ENCODE data around the gene KATNB1. TPM values are rescaled to one million over a fixed set of nuclear protein-coding genes. Genes with fewer than 3 reads are reported as not detected.

Gene KATNB1
- total RNA-seq, 1 experiment from 2014 or later: 62.7 TPM

DNA sequence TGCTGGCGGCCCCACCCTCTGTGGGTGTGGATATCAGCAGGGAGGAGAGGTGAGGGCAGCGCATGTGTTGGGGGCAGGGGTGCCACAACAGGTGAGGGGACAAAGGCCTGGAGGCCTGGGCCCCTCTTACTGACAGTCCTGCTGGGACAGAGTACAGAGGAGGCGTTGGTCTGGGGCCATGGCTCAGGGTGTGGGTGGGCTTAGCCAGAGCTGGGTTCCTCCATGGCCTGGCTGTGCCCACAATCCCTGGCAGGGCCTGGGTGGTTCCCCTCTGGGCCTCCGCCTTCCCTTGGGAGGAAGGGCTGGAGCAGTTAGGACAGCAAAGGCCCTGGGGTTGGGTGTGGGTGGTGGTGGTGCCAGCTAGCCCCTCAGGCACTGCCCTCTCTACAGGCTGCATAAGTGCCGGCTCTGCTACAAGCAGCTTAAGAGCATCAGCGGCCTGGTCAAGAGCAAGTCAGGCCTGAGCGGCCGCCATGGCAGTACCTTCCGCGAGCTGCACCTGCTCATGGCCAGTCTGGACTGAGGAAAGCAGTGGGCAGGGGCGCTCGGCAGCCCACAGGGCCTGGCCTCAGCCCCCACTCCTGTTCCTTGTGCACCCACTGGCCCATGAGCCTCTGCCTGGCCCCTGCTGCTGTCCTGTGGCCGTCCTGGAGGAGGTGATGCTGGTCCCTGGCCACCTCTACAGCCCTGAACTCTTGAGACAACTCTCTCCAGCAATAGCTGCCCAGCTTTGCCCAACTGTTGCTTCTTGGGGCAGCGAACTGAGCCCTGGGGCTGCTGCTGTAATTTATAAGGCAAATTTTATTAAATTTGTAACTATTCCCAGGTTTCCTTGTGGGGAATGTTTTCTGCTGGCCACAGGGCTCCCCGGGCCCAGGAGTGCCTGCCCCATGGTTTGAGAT lies 21.1 kb downstream of the KATNB1 start:
- Histone ChIP-seq H3K4me3 (no peak overlapping the region), H3K36me3 (peaks cover 95% of the 10 kb centered on the region), H3K27me3 (no peaks in the 10 kb centered on the region), H3K9me3 (no peaks in the 10 kb centered on the region)
- DNase-seq: no peak

GRCh38 chr16:57757326-57757786 lies 21.8 kb downstream of the KATNB1 start:
- peak; percentile 88 for DNase-seq
- peaks cover 95% of the 10 kb centered on the region for H3K36me3 ChIP-seq
- H3K4me3 ChIP-seq: no peak overlapping the region
- H3K9me3 ChIP-seq: no peaks in the 10 kb centered on the region
- no peaks in the 10 kb centered on the region for H3K27me3 ChIP-seq

GRCh38 chr16:57757883-57758282 lies 22.3 kb downstream of the KATNB1 start:
- Histone ChIP-seq H3K36me3 (peaks cover 97% of the 10 kb centered on the region), H3K4me3 (no peak overlapping the region), H3K27me3 (no peaks in the 10 kb centered on the region), H3K9me3 (no peaks in the 10 kb centered on the region)
- no peak for DNase-seq

DNA sequence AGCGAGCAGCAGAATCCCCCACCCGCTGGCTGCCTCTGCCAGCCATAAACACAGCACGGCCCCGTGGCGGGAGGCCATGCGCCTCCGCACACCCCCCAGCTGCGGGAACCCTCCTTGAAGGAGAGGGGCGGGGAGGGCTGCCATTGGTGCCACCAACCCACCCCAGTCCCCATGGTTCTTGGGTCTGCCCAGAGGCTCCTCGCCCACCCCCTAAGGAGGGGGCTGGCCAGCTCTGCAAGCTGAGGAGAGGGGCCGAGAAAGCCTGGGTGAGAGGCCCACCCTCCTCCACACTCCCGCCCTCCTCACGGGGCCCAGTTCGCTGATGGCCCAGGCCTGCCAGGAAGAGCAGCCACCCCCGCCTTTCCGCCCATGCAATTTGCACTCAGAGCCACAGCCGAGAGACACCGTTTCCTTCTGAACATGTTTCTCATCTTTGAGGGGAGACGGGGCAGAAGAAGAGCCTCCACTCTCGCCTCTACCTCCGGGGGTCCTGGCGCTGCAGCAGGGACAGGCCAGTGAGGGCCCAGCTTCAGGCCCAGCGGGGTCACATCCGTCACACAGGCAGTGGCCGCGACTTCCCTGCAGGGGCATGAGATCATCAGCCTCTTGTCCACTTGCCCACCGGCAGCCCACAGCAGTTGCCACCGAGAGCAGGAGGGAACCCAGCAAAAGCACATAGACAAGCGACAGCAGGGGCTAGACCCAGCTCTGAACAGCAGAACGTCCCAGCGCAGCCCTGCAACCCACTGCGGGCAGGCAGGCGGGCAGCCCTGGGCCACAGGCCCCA lies 23.0 kb downstream of the KATNB1 start:
- Histone ChIP-seq H3K9me3 (no peaks in the 10 kb centered on the region), H3K4me3 (no peak overlapping the region), H3K36me3 (peaks cover 97% of the 10 kb centered on the region), H3K27me3 (no peaks in the 10 kb centered on the region)
- no peak for DNase-seq

DNA sequence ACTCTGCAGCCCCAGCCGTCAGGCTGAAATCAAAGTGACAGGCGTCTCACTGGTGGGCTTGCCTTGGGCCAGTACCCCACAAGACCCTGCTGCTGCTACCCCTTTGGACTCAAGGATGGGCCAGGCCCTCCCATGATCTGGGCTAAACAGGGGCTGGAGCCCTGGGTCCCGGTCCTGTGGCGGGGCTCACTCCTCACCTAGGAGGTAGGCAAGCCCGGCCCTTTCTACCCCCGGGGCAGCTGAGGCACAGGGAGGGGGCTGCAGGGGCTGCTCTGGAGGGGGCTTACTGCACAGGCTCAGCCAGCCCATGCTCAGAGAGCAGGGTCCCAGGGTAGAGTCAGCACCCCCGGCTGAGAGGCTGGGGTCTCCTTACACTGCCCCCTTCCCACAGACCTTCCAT lies 23.6 kb downstream of the KATNB1 start:
- peaks cover 99% of the 10 kb centered on the region for H3K36me3 ChIP-seq
- no peak overlapping the region for H3K4me3 ChIP-seq
- H3K27me3 ChIP-seq: no peaks in the 10 kb centered on the region
- DNase-seq: no peak
- no peaks in the 10 kb centered on the region for H3K9me3 ChIP-seq

DNA sequence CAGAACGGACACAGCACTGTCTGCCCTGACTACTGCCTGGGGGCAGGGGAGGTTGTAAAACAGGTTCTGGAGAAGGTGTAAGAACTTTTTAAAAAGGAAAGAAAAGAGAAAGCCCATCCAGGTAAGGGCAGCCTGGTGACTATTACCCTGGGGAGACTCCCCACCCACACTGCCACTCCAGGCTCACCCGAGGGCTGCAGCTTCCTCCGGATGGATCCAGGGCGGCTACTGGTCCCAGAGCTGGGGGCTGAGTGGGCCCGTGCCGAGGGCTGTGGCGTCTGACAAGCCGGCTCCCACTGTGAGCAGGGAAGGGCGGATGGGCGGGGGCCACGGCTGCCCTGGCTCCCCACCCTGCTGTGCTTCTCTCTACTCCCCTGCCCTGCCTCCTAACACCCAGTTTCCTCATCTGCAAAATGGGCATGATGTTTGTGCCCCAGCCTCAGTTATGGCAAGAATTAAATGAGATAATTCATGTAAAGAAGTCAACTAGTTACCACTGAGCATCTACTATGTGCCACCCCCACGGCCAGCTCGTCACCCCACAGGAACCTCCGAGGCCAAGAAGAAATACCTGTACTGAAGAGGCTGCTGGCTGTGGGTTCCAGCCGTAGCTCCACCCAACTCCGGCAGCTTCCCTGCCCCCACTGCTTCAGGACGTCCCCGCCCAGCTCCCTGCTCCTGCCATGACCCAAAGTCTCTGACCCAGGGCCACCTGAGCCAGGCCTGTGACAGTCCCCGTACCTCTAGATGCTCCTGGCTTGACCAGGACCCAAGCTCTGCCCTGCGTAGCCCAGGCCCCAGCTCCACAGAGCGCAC lies 24.2 kb downstream of the KATNB1 start:
- no peak for DNase-seq

DNA sequence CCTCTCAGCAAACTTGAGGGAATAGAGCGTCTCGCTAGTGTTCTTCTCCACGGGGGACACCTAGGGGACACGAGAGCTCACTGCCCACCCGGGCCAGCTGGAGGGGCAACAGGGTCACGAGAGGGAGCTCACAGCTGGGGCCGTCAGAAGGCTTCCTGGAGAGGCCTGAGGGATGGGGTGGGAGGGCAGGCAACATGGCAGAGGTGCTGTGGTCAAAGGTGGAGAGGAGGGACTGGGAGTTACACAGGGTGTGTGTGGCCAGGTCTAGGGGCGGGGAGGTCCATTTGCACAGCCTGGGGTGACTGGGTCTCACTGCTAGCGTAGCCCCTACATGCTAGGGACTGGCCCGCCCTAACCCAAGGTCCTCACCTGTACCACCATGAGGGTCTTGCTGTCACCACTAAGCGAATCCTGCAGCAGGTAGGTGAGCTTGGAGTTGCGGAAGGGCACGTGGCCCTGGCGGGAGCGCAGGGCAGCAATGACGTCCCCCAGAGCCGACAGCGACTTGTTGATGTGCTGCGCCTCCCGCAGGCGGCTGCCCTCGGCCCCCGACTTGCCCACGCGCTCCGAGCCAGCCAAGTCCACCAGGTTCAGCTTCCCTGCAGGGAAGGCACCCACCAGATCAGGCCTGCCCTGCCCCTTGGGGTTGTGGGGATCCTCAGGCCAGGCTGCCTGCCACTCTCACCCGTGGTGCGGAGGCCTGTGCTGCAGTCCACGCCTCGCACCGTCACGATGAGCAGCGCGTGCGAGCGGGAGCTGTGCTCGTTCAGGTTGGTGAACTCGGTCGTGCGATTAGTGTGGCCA lies 25.0 kb downstream of the KATNB1 start:
- no peak overlapping the region for H3K4me3 ChIP-seq
- peaks cover 96% of the 10 kb centered on the region for H3K36me3 ChIP-seq
- no peak for DNase-seq
- H3K27me3 ChIP-seq: no peaks in the 10 kb centered on the region
- no peaks in the 10 kb centered on the region; the same call in 1 of the 2 replicates for H3K9me3 ChIP-seq

More for the DNA sequence above, 24.2 kb downstream of the KATNB1 start:
- H3K9me3 ChIP-seq: no peaks in the 10 kb centered on the region
- no peaks in the 10 kb centered on the region for H3K27me3 ChIP-seq
- peaks cover 96% of the 10 kb centered on the region for H3K36me3 ChIP-seq
- no peak overlapping the region for H3K4me3 ChIP-seq

DNA sequence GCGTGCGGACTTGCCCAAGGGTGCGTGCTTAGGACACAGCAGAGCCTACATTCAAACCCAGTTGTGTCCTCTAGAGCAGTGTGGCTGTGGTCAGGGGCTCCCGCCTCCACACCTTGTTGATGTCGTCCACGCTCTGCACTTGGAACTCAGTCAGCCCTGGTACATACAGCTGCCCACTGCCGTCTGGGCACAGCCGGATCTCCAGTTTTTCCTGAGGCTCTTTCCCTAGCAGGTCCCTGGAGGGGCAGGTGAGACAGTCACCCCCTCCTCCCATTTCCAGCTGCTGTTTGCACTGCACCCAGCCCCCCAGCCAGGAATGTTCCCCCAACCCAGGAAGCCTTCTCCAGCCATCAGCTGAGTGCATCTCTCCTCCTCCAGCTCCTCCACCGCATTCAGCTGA lies 25.7 kb downstream of the KATNB1 start:
- Histone ChIP-seq H3K9me3 (no peaks in the 10 kb centered on the region; the same call in 1 of the 2 replicates), H3K36me3 (peaks cover 96% of the 10 kb centered on the region), H3K27me3 (no peaks in the 10 kb centered on the region), H3K4me3 (no peak overlapping the region)
- no peak for DNase-seq

- Histone ChIP-seq H3K27me3 (no peaks in the 10 kb centered on the region), H3K36me3 (peaks cover 96% of the 10 kb centered on the region), H3K9me3 (no peaks in the 10 kb centered on the region; the same call in 1 of the 2 replicates), H3K4me3 (no peak overlapping the region)
- no peak for DNase-seq
Measured at GRCh38 chr16:57761957-57762356, 26.4 kb downstream of the KATNB1 start.

DNA sequence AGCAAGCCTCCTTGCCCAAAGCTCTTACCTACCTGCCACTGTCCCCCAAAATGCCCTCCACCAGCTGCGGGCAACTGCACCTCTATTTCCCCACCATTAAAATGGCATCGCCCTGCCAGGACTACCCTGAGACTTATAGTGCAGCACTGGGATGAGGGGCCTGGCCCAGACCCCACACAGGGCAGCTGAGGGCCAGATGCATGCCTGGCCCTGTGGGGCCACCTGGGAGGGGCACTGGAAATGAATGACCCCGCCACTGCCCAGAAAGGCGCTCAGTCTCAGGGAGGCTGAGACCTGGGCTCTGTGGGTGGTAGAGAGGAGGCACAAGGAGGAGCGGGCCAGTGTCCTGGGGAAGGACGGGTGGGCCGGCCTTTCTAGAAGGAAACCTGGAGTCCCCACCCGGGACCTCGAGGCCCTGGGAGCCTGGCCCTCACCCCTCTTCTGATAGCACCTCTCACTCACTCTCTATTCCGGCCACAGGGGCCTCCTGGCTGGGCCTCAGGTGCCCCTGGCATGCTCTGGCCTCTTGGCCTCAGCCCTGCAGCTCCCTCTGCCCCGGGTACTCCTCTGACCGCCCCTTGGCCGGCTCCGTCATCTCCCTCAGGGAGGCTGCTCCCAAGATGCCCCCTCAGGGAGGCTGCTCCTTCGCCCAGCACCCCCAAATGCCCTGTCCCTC lies 26.9 kb downstream of the KATNB1 start:
- Histone ChIP-seq H3K27me3 (no peaks in the 10 kb centered on the region), H3K4me3 (no peak overlapping the region), H3K36me3 (peaks cover 96% of the 10 kb centered on the region), H3K9me3 (no peaks in the 10 kb centered on the region; the same call in 1 of the 2 replicates)
- DNase-seq: no peak

DNA sequence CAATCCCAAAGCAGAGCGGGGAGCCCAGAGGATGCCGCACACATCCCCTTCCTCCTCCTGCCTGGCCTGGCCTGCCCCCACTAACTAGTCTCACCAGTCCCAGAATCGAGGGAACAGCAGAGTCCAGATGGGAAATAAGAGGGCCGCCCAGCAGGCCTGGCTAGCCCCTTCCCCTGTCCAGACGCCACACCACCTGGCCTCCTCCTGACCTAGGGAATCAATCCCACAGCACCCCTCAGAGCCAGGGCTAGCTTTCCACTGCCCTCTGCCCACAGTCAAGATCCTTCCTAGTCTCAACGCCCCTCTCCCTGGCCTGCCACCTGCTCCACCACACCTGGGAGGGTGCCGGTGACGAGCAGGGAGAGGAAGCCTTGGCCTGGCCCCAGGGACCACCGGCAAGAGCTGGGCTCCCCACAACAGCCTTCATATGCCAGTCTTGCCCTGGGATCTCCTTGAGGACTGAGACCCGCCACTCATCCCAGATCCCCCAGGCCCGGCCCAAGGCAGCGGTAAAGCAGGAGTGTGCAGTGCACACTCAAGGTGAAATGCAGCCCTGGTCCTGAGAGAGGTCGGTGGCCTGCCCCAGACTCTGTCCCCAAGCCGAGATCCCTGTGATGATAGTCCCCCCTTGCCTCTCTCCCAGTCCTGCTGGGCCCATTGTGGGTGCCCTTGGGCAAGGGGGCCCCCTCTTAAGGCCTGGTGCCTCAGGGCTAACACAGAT lies 27.9 kb downstream of the KATNB1 start:
- no peaks in the 10 kb centered on the region for H3K27me3 ChIP-seq
- peaks cover 96% of the 10 kb centered on the region for H3K36me3 ChIP-seq
- DNase-seq: no peak
- H3K4me3 ChIP-seq: no peak overlapping the region
- no peaks in the 10 kb centered on the region; the same call in 1 of the 2 replicates for H3K9me3 ChIP-seq

DNA sequence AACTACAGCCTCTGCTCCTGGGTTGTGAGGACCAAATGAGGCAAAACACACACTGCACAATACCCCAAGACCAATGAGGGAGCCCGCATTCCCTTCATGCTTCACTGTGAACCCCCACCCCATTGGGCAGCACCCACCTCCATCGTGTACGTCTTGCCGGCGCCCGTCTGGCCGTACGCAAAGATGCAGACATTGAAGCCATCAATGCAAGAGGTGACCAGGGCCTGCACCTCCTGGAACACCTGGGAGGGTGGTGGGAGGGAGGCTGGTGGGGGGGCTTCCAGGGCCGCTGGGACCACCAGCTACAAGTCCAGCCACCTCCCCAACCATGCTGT lies 28.4 kb downstream of the KATNB1 start:
- Histone ChIP-seq H3K36me3 (peaks cover 96% of the 10 kb centered on the region), H3K27me3 (no peaks in the 10 kb centered on the region), H3K4me3 (no peak overlapping the region), H3K9me3 (no peaks in the 10 kb centered on the region; the same call in 1 of the 2 replicates)
- no peak for DNase-seq

- Histone ChIP-seq H3K27me3 (no peaks in the 10 kb centered on the region), H3K9me3 (no peaks in the 10 kb centered on the region; the same call in 1 of the 2 replicates), H3K4me3 (no peak overlapping the region), H3K36me3 (peaks cover 96% of the 10 kb centered on the region)
- DNase-seq: peak; percentile 95
Measured at GRCh38 chr16:57764341-57765159, 29.0 kb downstream of the KATNB1 start.

DNA sequence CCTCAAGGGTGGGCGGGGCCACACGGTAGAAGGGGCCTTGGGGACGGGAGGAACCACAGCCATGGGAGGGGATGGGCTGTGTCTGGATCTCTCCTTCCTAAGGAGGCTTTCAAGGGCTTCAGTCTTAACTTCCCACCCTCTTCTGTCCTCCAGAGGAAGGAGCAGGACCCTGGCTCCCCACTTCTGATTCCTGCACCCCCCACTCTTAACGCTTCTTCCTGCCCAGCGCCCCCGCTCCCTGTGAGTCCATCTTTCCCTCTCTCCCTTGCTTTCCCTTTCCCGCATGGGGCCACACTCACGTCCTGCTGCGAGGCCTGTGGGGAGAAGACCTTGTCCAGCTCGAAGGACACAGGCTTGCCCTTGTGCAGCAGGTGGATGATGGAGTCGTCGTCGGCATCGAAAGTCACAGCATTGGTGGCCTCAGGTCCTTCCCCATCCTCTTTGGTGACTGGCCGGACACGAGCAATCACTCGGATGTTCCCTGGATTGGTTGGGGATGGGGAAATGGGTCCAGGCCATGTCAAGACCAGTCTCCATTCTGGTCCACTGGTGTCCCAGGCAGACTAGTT lies 29.7 kb downstream of the KATNB1 start:
- Histone ChIP-seq H3K36me3 (peaks cover 96% of the 10 kb centered on the region), H3K4me3 (no peak overlapping the region), H3K9me3 (no peaks in the 10 kb centered on the region; the same call in 1 of the 2 replicates), H3K27me3 (no peaks in the 10 kb centered on the region)
- DNase-seq: no peak

Data from MG63 (cell line).